Endodermal cell (in vitro differentiated cells): ENCODE results near the gene CCDC146. TPM values are rescaled to one million over a fixed set of nuclear protein-coding genes. Genes with fewer than 3 reads are reported as not detected.
A peak's percentile ranks its signal among the peaks of the same experiment; 100 is the strongest.
"Not testable (repeated sequence)": the region's sequence is repeated elsewhere in the genome, so short reads cannot be mapped to it uniquely, and the experiment has no call there.

Experiments used
- DNase-seq: peaks from one replicate; pipeline ENCODE4 v3.0.0-alpha.2; 2017
- H3K27ac ChIP-seq: 2 replicates; pipeline ENCODE4 v1.5.1; 2013; ENCODE audit warnings: mild to moderate bottlenecking, low read depth, low read length, moderate library complexity
- H3K27me3 ChIP-seq: 2 replicates; pipeline ENCODE4 v1.6.1; 2013; ENCODE audit warnings: mild to moderate bottlenecking, low read length, moderate library complexity; ENCODE audit not compliant: insufficient read depth, control insufficient read depth, poor library complexity, severe bottlenecking
- H3K36me3 ChIP-seq: 2 replicates; pipeline ENCODE4 v1.7.0; 2013; ENCODE audit warnings: mild to moderate bottlenecking, low read length, moderate library complexity; ENCODE audit not compliant: control insufficient read depth, insufficient read depth
- H3K4me1 ChIP-seq: one replicate; pipeline ENCODE4 v1.7.0; 2013; ENCODE audit warnings: low read length; ENCODE audit not compliant: control insufficient read depth, insufficient read depth
- H3K4me3 ChIP-seq: 2 replicates; pipeline ENCODE4 v1.5.1; 2013; ENCODE audit warnings: mild to moderate bottlenecking, low read length, moderate library complexity
- H3K9ac ChIP-seq: 2 replicates; pipeline ENCODE4 v1.6.1; 2013; ENCODE audit warnings: mild to moderate bottlenecking, low read length, moderate library complexity; ENCODE audit not compliant: poor library complexity, severe bottlenecking; ENCODE audit errors: extremely low read depth
- H3K9me3 ChIP-seq: 2 replicates; pipeline ENCODE4 v1.6.1; 2013; ENCODE audit warnings: mild to moderate bottlenecking, low read length, moderate library complexity; ENCODE audit not compliant: control insufficient read depth
- H3K27ac Mint-ChIP-seq: 2 replicates; pipeline ENCODE4 v1.8.0; 2020; ENCODE audit warnings: mixed read lengths
- H3K27me3 Mint-ChIP-seq: 2 replicates; pipeline ENCODE4 v1.8.0; 2021; ENCODE audit warnings: mild to moderate bottlenecking, mixed read lengths; ENCODE audit not compliant: insufficient read depth
- H3K36me3 Mint-ChIP-seq: 2 replicates; pipeline ENCODE4 v1.8.0; 2020; ENCODE audit warnings: low read depth, mixed read lengths
- H3K4me1 Mint-ChIP-seq: 2 replicates; pipeline ENCODE4 v1.8.0; 2020; ENCODE audit warnings: mixed read lengths
- H3K4me3 Mint-ChIP-seq: 2 replicates; pipeline ENCODE4 v1.8.0; 2020; ENCODE audit warnings: mild to moderate bottlenecking, moderate library complexity, mixed read lengths
- H3K9me3 Mint-ChIP-seq: 2 replicates; pipeline ENCODE4 v1.8.0; 2020; ENCODE audit warnings: mild to moderate bottlenecking, mixed read lengths
- WGBS, 2 experiments: methylation state at CpG; one replicate each; pipeline versions ENCODE4 v1.1.5 to v1.1.7; 2013; ENCODE audit warnings: missing lambda C conversion rate in 2 of 2, mixed read lengths in 1 of 2; ENCODE audit not compliant: insufficient coverage in 1 of 2, insufficient read length in 1 of 2; 5-methylcytosine and 5-hydroxymethylcytosine counted together
- long read RNA-seq, 4 experiments: library from polyadenylated mRNA in 2 of 4; library from RNA in 1 of 4; library from capped mRNA in 1 of 4; stranded (forward) in 3 of 4; unstranded in 1 of 4; transcript quantifications; one replicate each; pipeline ENCODE4 v2.0.0, GENCODE V29; 2020 to 2021; ENCODE audit warnings: inconsistent platforms in 1 of 4
- polyA plus RNA-seq, 2 experiments: library from polyadenylated mRNA; stranded (reverse); fragments of 50-300 nt; gene quantifications; one replicate each; pipeline ENCODE4 v1.2.3, GENCODE V29; 2013
- total RNA-seq, 2 donors: library from RNA; stranded (reverse); fragmentation: NEBNext Ultra II Directional in 1 of 2; extraction: Animal tissue kit (Norgen Biotek cat#: 25700) in 1 of 2; gene quantifications; 2 replicates in 1 of 2; 3 replicates in 1 of 2; pipeline ENCODE4 v1.2.1, GENCODE V29; 2021

CCDC146 gene, protein sequence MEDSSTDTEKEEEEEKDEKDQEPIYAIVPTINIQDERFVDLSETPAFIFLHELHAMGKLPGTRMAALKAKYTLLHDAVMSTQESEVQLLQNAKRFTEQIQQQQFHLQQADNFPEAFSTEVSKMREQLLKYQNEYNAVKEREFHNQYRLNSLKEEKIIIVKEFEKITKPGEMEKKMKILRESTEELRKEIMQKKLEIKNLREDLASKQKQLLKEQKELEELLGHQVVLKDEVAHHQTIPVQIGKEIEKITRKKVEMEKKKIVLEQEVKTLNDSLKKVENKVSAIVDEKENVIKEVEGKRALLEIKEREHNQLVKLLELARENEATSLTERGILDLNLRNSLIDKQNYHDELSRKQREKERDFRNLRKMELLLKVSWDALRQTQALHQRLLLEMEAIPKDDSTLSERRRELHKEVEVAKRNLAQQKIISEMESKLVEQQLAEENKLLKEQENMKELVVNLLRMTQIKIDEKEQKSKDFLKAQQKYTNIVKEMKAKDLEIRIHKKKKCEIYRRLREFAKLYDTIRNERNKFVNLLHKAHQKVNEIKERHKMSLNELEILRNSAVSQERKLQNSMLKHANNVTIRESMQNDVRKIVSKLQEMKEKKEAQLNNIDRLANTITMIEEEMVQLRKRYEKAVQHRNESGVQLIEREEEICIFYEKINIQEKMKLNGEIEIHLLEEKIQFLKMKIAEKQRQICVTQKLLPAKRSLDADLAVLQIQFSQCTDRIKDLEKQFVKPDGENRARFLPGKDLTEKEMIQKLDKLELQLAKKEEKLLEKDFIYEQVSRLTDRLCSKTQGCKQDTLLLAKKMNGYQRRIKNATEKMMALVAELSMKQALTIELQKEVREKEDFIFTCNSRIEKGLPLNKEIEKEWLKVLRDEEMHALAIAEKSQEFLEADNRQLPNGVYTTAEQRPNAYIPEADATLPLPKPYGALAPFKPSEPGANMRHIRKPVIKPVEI
- total RNA-seq = 1 to 10 TPM; 2.7 to 5.2 TPM
- 4.2 TPM for polyA plus RNA-seq (2013, experiment 1 of 2)
- polyA plus RNA-seq (2013, experiment 2 of 2) = 5.1 TPM
- long read RNA-seq, experiment 1 = 0 reads
- long read RNA-seq, experiment 2, partial matches to known transcripts = 5 of 10 reads
- long read RNA-seq, experiment 2, other reads (novel, unspliced or antisense) = 4 of 10 reads
- long read RNA-seq, experiment 3, partial matches to known transcripts = 0 of 1 reads
- long read RNA-seq, experiment 3, other reads (novel, unspliced or antisense) = 1 of 1 reads
- long read RNA-seq, experiment 4 = 0 reads

DNA sequence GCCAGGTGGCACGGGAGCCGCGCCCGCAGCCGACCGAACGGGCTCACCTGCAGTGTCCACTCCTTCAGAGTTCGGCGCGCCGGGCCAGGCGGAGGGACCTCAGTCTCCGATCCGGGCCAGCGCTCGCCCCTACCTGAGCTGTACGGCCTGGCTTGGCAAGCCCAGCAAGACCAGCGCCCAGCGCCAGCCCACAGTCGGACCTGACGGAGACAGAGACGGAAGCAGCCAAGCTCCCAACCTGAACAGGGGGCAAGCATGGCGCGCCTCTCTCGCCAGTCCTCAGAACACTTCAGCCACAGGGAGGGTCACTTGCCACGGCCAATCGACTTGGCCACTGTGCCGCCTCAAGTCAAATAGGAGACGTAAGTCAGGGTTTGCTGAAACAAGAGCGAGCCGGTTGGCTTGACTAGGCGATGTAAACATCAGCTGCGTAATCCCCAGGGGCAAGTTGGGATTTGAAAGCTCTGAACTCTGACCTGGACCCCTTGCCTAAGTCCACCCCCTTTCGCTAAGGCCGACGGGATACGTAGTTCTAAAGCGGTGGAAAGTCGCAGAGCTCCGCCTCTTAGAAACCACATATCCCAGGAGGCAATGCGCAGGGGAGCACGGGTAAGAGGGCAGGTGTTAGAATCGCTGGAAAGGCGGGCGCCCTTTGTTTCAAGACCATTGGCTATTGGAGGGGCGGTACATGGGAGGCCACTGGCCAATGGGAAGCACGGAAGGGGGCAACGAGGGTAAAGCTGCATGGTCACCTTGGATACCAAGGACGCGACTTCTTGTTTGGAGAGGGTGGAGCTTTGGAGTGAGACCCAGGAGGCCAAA, at the start of gene CCDC146:
Gene CCDC146 (plus strand): TSS at position 756 of the 822 bp plus-strand sequence. CDS start 45,054 bp downstream, outside the sequence.
- DNase-seq = peak; percentile 99
- Histone ChIP-seq H3K9ac (peak within 1 kb of the TSS; percentile 82), H3K4me3 (peak within 1 kb of the TSS; percentile 81), H3K27ac (peak within 1 kb of the TSS; percentile 18)
- H3K36me3 ChIP-seq, H3K4me1 ChIP-seq, H3K36me3 Mint-ChIP-seq, H3K9me3 ChIP-seq, H3K27me3 Mint-ChIP-seq, H3K4me1 Mint-ChIP-seq, H3K27me3 ChIP-seq, H3K9me3 Mint-ChIP-seq: not testable (repeated sequence)
- H3K27ac Mint-ChIP-seq = peak within 1 kb of the TSS; percentile 93
- H3K4me3 Mint-ChIP-seq = peak within 1 kb of the TSS; percentile 78
- WGBS, 2 experiments = 0% methylated on average over 22 to 46 of the region's 50 CpGs

DNA sequence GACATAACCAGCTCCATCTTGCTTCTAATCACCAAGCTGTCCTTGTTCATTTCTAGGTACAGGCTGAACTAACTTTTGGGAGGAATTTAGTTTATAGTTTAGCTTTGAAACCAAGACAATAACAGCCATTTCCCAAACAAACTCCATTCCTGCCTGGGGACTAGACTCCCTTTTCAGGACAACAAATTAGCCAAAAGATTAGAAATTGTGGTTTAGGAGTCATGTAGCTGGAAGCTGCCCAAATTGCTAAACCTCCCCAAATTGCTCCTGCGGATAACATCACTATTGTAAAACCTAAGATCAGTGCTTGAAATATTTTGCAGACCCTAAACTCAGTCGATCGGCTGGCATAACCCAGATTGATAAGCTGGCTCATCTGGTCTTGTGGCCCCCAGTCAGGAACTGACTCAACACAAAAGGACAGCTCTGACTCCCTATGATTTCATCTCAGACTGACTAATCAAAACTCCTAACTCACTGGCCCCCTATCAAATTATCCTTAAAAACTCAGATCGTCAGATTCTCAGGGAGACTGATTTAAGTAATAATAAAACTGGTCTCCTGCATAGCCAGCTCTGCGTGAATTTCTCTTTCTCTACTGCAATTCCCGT, 47.5 kb upstream of the CCDC146 start:
- WGBS, 2 experiments = 100% methylated on average over 1 of the region's 6 CpGs; no CpG with 5 or more reads in 1 of the 2 experiments
- H3K4me3 Mint-ChIP-seq, H3K27me3 ChIP-seq, H3K4me3 ChIP-seq, H3K36me3 ChIP-seq, H3K27ac ChIP-seq, H3K4me1 ChIP-seq, DNase-seq, H3K27me3 Mint-ChIP-seq, H3K9me3 ChIP-seq, H3K9ac ChIP-seq, H3K27ac Mint-ChIP-seq, H3K4me1 Mint-ChIP-seq: not testable (repeated sequence)
- Mint-ChIP-seq H3K36me3 (peaks cover 23% of the 10 kb centered on the region), H3K9me3 (peaks cover 13% of the 10 kb centered on the region)

DNA sequence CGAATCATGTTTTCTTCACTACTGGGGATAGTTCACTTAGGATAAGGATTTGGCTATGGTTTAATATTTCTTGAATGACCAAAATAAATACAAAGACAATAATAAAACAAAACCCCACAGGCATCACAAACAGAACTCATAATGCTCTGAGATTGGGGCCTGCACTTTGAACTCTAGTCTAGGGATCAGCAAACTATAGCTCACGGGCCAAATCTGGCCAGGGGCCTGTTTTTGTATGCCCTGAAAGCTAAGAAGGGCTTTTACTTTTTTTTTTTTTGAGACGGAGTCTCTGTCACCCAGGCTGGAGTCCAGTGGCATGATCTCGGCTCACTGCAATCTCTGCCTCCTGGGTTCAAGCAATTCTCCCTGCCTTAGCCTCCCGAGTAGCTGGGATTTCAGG, 45.4 kb upstream of the CCDC146 start:
- not testable (repeated sequence) for H3K4me1 ChIP-seq, H3K27ac ChIP-seq, H3K27me3 Mint-ChIP-seq, H3K27ac Mint-ChIP-seq, H3K9me3 ChIP-seq, H3K9me3 Mint-ChIP-seq, H3K9ac ChIP-seq, H3K4me3 Mint-ChIP-seq, H3K4me1 Mint-ChIP-seq, DNase-seq, H3K4me3 ChIP-seq, H3K36me3 ChIP-seq, H3K27me3 ChIP-seq, H3K36me3 Mint-ChIP-seq
- WGBS, 2 experiments = 83 to 100% methylated on average over 2 to 4 of the region's 5 CpGs

DNA sequence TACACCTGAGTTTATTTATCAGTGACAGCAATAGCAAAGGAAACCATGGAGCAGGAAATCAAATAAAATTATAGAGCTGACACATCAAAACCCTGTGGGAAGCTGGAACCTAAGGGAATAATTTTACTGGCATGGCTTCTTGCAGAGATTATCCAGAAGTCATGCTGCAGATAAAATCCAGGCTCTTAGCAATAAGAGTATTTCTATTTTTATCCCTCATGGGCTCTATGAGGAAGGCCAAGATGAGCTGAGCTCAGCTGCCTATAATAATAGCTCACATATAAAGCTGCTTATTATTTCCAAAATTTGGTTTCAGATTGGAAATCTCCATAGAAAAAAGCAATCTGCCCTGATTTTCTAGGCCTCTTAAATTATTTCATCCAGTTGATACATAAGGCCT, 43.3 kb upstream of the CCDC146 start:
- H3K4me3 ChIP-seq, H3K4me1 ChIP-seq, H3K27me3 Mint-ChIP-seq, H3K9me3 Mint-ChIP-seq, H3K4me3 Mint-ChIP-seq, H3K4me1 Mint-ChIP-seq, H3K36me3 Mint-ChIP-seq, H3K9ac ChIP-seq, H3K27ac ChIP-seq, H3K27ac Mint-ChIP-seq, H3K9me3 ChIP-seq, H3K27me3 ChIP-seq, H3K36me3 ChIP-seq, DNase-seq: not testable (repeated sequence)

DNA sequence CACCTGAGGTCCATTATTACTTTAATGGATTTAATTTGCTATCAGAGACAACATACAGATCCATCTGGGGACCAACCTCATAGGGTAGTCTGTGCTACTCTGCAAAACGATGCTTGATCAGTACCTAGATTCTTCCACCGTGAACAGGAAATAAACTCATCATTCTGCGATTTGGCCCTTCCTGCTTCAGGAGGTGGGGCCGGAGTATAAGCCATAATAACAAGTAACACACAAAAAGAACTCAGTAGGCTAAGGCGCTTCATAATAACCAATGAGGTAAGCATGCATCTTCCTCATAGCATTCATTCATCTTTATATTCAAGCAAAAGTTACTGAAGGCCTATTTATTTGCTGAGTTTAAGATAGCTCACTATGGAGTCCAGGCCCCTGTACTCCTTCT, 42.8 kb upstream of the CCDC146 start:
- H3K9me3 ChIP-seq, H3K9ac ChIP-seq, H3K27ac ChIP-seq, H3K4me3 Mint-ChIP-seq, H3K36me3 ChIP-seq, H3K9me3 Mint-ChIP-seq, DNase-seq, H3K4me1 ChIP-seq, H3K27ac Mint-ChIP-seq, H3K4me1 Mint-ChIP-seq, H3K27me3 Mint-ChIP-seq, H3K27me3 ChIP-seq, H3K4me3 ChIP-seq, H3K36me3 Mint-ChIP-seq: not testable (repeated sequence)
- 80% methylated on average over 1 of the region's 5 CpGs; no CpG with 5 or more reads in 1 of the 2 experiments for whole genome bisulfite sequencing, 2 experiments

DNA sequence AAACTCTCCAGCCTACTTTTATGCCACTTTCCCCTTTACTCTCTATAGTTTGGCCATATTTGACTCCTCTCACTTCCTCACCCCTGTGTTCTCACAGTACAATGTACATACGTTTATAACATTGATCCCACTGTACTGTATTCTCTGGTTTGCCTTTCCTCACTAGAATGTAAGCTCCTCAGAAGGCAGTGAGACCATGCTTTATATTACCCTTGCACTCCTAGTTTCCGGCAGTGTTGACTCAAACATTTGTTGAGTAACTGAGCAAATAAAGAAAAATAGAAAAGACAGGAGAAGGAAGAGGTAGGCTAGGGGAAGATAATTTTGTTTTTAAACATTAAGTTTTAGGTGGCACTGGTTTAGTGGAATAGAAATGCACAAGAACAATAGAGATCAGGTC, 42.2 kb upstream of the CCDC146 start:
- not testable (repeated sequence) for DNase-seq, H3K4me1 ChIP-seq, H3K9ac ChIP-seq, H3K9me3 Mint-ChIP-seq, H3K4me1 Mint-ChIP-seq, H3K27me3 ChIP-seq, H3K27ac ChIP-seq, H3K4me3 ChIP-seq, H3K36me3 Mint-ChIP-seq, H3K9me3 ChIP-seq, H3K27ac Mint-ChIP-seq, H3K27me3 Mint-ChIP-seq, H3K4me3 Mint-ChIP-seq, H3K36me3 ChIP-seq
- WGBS, 2 experiments = 90% methylated on average over 2 of the region's 2 CpGs; no CpG with 5 or more reads in 1 of the 2 experiments
